Tibial nerve (tissue), 4 donors: Measurements from ENCODE around the gene ERLEC1. TPM values are rescaled to one million over a fixed set of nuclear protein-coding genes. Genes with fewer than 3 reads are reported as not detected.
"Not testable (repeated sequence)": the region's sequence is repeated elsewhere in the genome, so short reads cannot be mapped to it uniquely, and the experiment has no call there.

Experiments used
- DNase-seq, 2 donors: peaks; one replicate each; pipeline ENCODE4 v3.0.0-alpha.2; 2019; ENCODE audit warnings: low spot score in 2 of 2
- H3K27ac ChIP-seq, 4 donors: fragments of 200-600 bp; sonication (generic) in 3 of 4; one replicate each; pipeline ENCODE4 v1.5.1; 2017 to 2019; ENCODE audit warnings: mild to moderate bottlenecking in 1 of 4
- H3K27me3 ChIP-seq, 2 donors: fragments of 200-600 bp; sonication (generic) in 1 of 2; one replicate each; pipeline versions ENCODE4 v1.5.1 to v1.6.0; 2017 to 2019
- H3K36me3 ChIP-seq, 3 donors: fragments of 200-600 bp; sonication (generic); one replicate each; pipeline ENCODE4 v1.5.1; 2018 to 2019
- H3K4me1 ChIP-seq, 4 donors: fragments of 200-600 bp; sonication (generic) in 3 of 4; one replicate each; pipeline ENCODE4 v1.5.1; 2017 to 2019
- H3K4me3 ChIP-seq, 4 donors: fragments of 200-600 bp; sonication (generic) in 3 of 4; one replicate each; pipeline ENCODE4 v1.5.1; 2017 to 2019; ENCODE audit warnings: mild to moderate bottlenecking in 1 of 4, moderate library complexity in 1 of 4
- H3K9me3 ChIP-seq, 4 donors: fragments of 200-600 bp; sonication (generic) in 3 of 4; one replicate each; pipeline ENCODE4 v1.5.1; 2017 to 2019
- CTCF ChIP-seq, 5 experiments: fragments of 200-600 bp in 3 of 5; fragments of 450-650 bp in 2 of 5; sonication (generic) in 3 of 5; IDR thresholded peaks; one replicate each; pipeline ENCODE4 v1.5.1; 2016 to 2019; ENCODE audit warnings: antibody characterized with exemption in 5 of 5, mild to moderate bottlenecking in 3 of 5, moderate library complexity in 2 of 5
- EP300 ChIP-seq, 2 donors: sonication (generic); formaldehyde crosslinking; IDR thresholded peaks; one replicate each; pipeline ENCODE4 v1.6.1; 2017; ENCODE audit warnings: antibody characterized with exemption in 2 of 2, mild to moderate bottlenecking in 1 of 2
- POLR2A ChIP-seq, 2 donors: fragments of 450-650 bp; IDR thresholded peaks; one replicate each; pipeline ENCODE4 v1.6.1; 2017; ENCODE audit warnings: antibody characterized with exemption in 2 of 2, mild to moderate bottlenecking in 2 of 2, moderate library complexity in 2 of 2
- WGBS, 2 donors: methylation state at CpG; one replicate each; pipeline ENCODE4 v1.1.5; 2018; 5-methylcytosine and 5-hydroxymethylcytosine counted together
- total RNA-seq, 4 donors: library from RNA; depleted of rRNA; stranded (reverse); fragments of >200 nt; gene quantifications; one replicate each; pipeline ENCODE4 v1.1.0, GENCODE V29; 2016

ERLEC1 gene
- total RNA-seq, 4 donors from 2014 or later: 90.8 to 102 (median 97.2) TPM

GRCh38 chr2:53821810-53822209, 35.0 kb downstream of the ERLEC1 start:
- DNase-seq: no peak
- Histone ChIP-seq H3K4me1 (peaks cover 0 to 18% (median 9%) of the 10 kb centered on the region in 4 donors), H3K27me3 (no peaks in the 10 kb centered on the region), H3K36me3 (peaks cover 0 to 29% (median 0%) of the 10 kb centered on the region in 3 donors), H3K9me3 (no peaks in the 10 kb centered on the region), H3K27ac (no peak overlapping the region), H3K4me3 (no peak overlapping the region)
- 82 to 86% methylated on average over 6 of the region's 6 CpGs for WGBS, 2 donors
- TF ChIP-seq CTCF (IDR thresholded peaks at IDR 0.05): no peak
- no peak for TF ChIP-seq POLR2A (IDR thresholded peaks at IDR 0.05)
- TF ChIP-seq EP300 (IDR thresholded peaks at IDR 0.05): no peak

GRCh38 chr2:53823639-53824038, 36.8 kb downstream of the ERLEC1 start:
- H3K9me3 ChIP-seq, H3K27me3 ChIP-seq, H3K27ac ChIP-seq, DNase-seq, H3K4me3 ChIP-seq: not testable (repeated sequence)
- H3K36me3 ChIP-seq: peaks cover 0 to 12% (median 0%) of the 10 kb centered on the region in 3 donors
- WGBS, 2 donors: 88 to 92% methylated on average over 9 of the region's 9 CpGs
- H3K4me1 ChIP-seq: peaks cover 0 to 34% (median 15%) of the 10 kb centered on the region in 4 donors

- 30 to 46% methylated on average over 1 of the region's 1 CpG for whole genome bisulfite sequencing, 2 donors
- no peak for DNase-seq
Observed at GRCh38 chr2:53826030-53826410, 39.2 kb downstream of the ERLEC1 start.

GRCh38 chr2:53826587-53827397, 39.9 kb downstream of the ERLEC1 start:
- no peak for TF ChIP-seq POLR2A (IDR thresholded peaks at IDR 0.05)
- peak; percentile 48 to 97 for TF ChIP-seq EP300 (IDR thresholded peaks at IDR 0.05)
- Histone ChIP-seq H3K36me3 (peaks cover 0 to 9% (median 0%) of the 10 kb centered on the region in 3 donors), H3K9me3 (no peaks in the 10 kb centered on the region), H3K27me3 (no peaks in the 10 kb centered on the region), H3K27ac (peak overlapping the region; percentile 9 to 82 (median 62)), H3K4me3 (no peak overlapping the region), H3K4me1 (peaks cover 0 to 34% (median 15%) of the 10 kb centered on the region in 4 donors)
- WGBS, 2 donors: 23 to 30% methylated on average over 3 of the region's 3 CpGs
- DNase-seq: peak in 1 of 2 donors; percentile 67

More at GRCh38 chr2:53826030-53826410, 39.2 kb downstream of the ERLEC1 start:
- no peaks in the 10 kb centered on the region for H3K9me3 ChIP-seq
- no peak overlapping the region for H3K4me3 ChIP-seq
- peaks cover 0 to 34% (median 15%) of the 10 kb centered on the region in 4 donors for H3K4me1 ChIP-seq
- no peak for TF ChIP-seq EP300 (IDR thresholded peaks at IDR 0.05)
- TF ChIP-seq POLR2A (IDR thresholded peaks at IDR 0.05): no peak
- TF ChIP-seq CTCF (IDR thresholded peaks at IDR 0.05): no peak
- peaks cover 0 to 2% (median 0%) of the 10 kb centered on the region in 3 donors for H3K36me3 ChIP-seq
- H3K27ac ChIP-seq: peak overlapping the region in 3 of 4 donors; percentile 45 to 82 (median 78)
- no peaks in the 10 kb centered on the region for H3K27me3 ChIP-seq

- Histone ChIP-seq H3K36me3 (peaks cover 0 to 12% (median 0%) of the 10 kb centered on the region in 3 donors), H3K27ac (peak overlapping the region; percentile 9 to 78 (median 48)), H3K27me3 (no peaks in the 10 kb centered on the region), H3K4me3 (no peak overlapping the region), H3K9me3 (no peaks in the 10 kb centered on the region), H3K4me1 (peaks cover 0 to 34% (median 15%) of the 10 kb centered on the region in 4 donors)
- WGBS, 2 donors: 55 to 61% methylated on average over 3 of the region's 3 CpGs
- DNase-seq: no peak
- no peak for TF ChIP-seq POLR2A (IDR thresholded peaks at IDR 0.05)
- no peak for TF ChIP-seq CTCF (IDR thresholded peaks at IDR 0.05)
- TF ChIP-seq EP300 (IDR thresholded peaks at IDR 0.05): no peak
Observed at GRCh38 chr2:53827398-53828175, 40.7 kb downstream of the ERLEC1 start.
